K562 (cell line): ENCODE data around the gene FKBP8. TPM values are rescaled to one million over a fixed set of nuclear protein-coding genes. Genes with fewer than 3 reads are reported as not detected.
A peak's percentile ranks its signal among the peaks of the same experiment; 100 is the strongest.

Source experiments
- ATF1 ChIP-seq, 2 experiments: fragments of 450-650 bp in 1 of 2; IDR thresholded peaks; 2 replicates each; pipeline ENCODE4 v1.6.1; 2016; ENCODE audit warnings: missing compliant biosample characterization in 1 of 2, missing genetic modification characterization in 1 of 2
- CBFB ChIP-seq: sonication (generic); formaldehyde crosslinking; IDR thresholded peaks from 2 replicates; pipeline ENCODE4 v1.4.0; 2020; ENCODE audit warnings: mild to moderate bottlenecking, missing genetic modification reagents
- CBX1 ChIP-seq: sonication (generic); IDR thresholded peaks from 2 replicates; pipeline ENCODE4 v1.6.1; 2016; ENCODE audit warnings: antibody characterized with exemption, low read depth, mild to moderate bottlenecking
- EGR1 ChIP-seq: fragments of 450-650 bp; conservative IDR thresholded peaks from 2 replicates; pipeline ENCODE4 v1.6.1; 2017; ENCODE audit warnings: mild to moderate bottlenecking
- FOS ChIP-seq: IDR thresholded peaks from 3 replicates; pipeline ENCODE4 v1.6.1; 2011; ENCODE audit not compliant: insufficient read length; ENCODE audit errors: extremely low read depth
- GABPB1 ChIP-seq: sonication (generic); formaldehyde crosslinking; IDR thresholded peaks from 2 replicates; pipeline ENCODE4 v1.8.0; 2022; ENCODE audit warnings: mild to moderate bottlenecking, missing genetic modification reagents
- HDAC6 ChIP-seq: IDR thresholded peaks from 2 replicates; pipeline ENCODE4 v1.6.1; 2012; ENCODE audit warnings: low read depth, mild to moderate bottlenecking, control low read depth, inconsistent platforms, low read length, moderate library complexity
- ILK ChIP-seq: fragments of 450-650 bp; IDR thresholded peaks from 2 replicates; pipeline ENCODE4 v1.6.1; 2016; ENCODE audit warnings: missing genetic modification characterization, low read depth, mild to moderate bottlenecking, missing compliant biosample characterization, moderate library complexity, borderline replicate concordance
- MEF2D ChIP-seq: conservative IDR thresholded peaks from 2 replicates; pipeline ENCODE4 v1.6.1; 2016; ENCODE audit warnings: low read depth, missing genetic modification characterization, missing compliant biosample characterization
- MITF ChIP-seq: IDR thresholded peaks from 2 replicates; pipeline ENCODE4 v1.6.1; 2014; ENCODE audit warnings: antibody characterized with exemption
- MXI1 ChIP-seq: IDR thresholded peaks from 2 replicates; pipeline ENCODE4 v1.6.1; 2011; ENCODE audit warnings: low read depth, mild to moderate bottlenecking, improper control_type of control experiment, low read length
- MYNN ChIP-seq, 2 experiments: sonication (generic); formaldehyde crosslinking in 1 of 2; IDR thresholded peaks; 2 replicates each; pipeline versions ENCODE4 v1.5.0 to v1.6.1; 2016 to 2020; ENCODE audit warnings: antibody characterized with exemption in 1 of 2, missing genetic modification reagents in 1 of 2
- NFATC3 ChIP-seq: fragments of 450-650 bp; IDR thresholded peaks from 2 replicates; pipeline ENCODE4 v1.6.1; 2017; ENCODE audit warnings: mild to moderate bottlenecking
- NFXL1 ChIP-seq: fragments of 450-650 bp; formaldehyde crosslinking; IDR thresholded peaks from 2 replicates; pipeline ENCODE4 v1.4.0; 2021; ENCODE audit warnings: mild to moderate bottlenecking
- NR0B1 ChIP-seq: fragments of 450-650 bp; IDR thresholded peaks from one replicate; pipeline ENCODE4 v1.6.1; 2018; ENCODE audit warnings: mild to moderate bottlenecking, moderate library complexity; ENCODE audit not compliant: partially characterized antibody
- PHF21A ChIP-seq: fragments of 450-650 bp; IDR thresholded peaks from 2 replicates; pipeline ENCODE4 v1.6.1; 2017; ENCODE audit warnings: low read depth, borderline replicate concordance
- PREB ChIP-seq: sonication (generic); formaldehyde crosslinking; IDR thresholded peaks from 2 replicates; pipeline ENCODE4 v1.8.1; 2023; ENCODE audit warnings: mild to moderate bottlenecking, missing genetic modification reagents
- RBM15 ChIP-seq: fragments of 200-400 bp; formaldehyde crosslinking; IDR thresholded peaks from 2 replicates; pipeline ENCODE4 v1.6.1; 2018; ENCODE audit warnings: mild to moderate bottlenecking, low read length, moderate library complexity; ENCODE audit not compliant: insufficient read depth
- SMAD1 ChIP-seq: fragments of 150-350 bp; IDR thresholded peaks from 2 replicates; pipeline ENCODE4 v1.6.1; 2014; ENCODE audit warnings: low read length, low read depth; ENCODE audit not compliant: partially characterized antibody
- STAT5B ChIP-seq: fragments of 250-450 bp; sonication (Bioruptor Pico); IDR thresholded peaks from 2 replicates; pipeline ENCODE4 v1.8.0; 2021; ENCODE audit warnings: mild to moderate bottlenecking, inconsistent platforms
- SUPT5H ChIP-seq: fragments of 450-650 bp; IDR thresholded peaks from 2 replicates; pipeline ENCODE4 v1.6.1; 2016
- TARDBP ChIP-seq: fragments of 450-650 bp; IDR thresholded peaks from 2 replicates; pipeline ENCODE4 v1.6.1; 2016
- ZKSCAN8 ChIP-seq: fragments of 200-800 bp; sonication (Bioruptor generic); IDR thresholded peaks from 2 replicates; pipeline ENCODE4 v1.6.1; 2016; ENCODE audit warnings: missing genetic modification characterization, missing compliant biosample characterization
- ZNF224 ChIP-seq: sonication (generic); formaldehyde crosslinking; IDR thresholded peaks from 2 replicates; pipeline ENCODE4 v1.8.0; 2022; ENCODE audit warnings: mild to moderate bottlenecking, missing genetic modification reagents
- ZNF695 ChIP-seq: fragments of 450-650 bp; formaldehyde crosslinking; IDR thresholded peaks from 2 replicates; pipeline ENCODE4 v1.4.0; 2020; ENCODE audit warnings: mild to moderate bottlenecking, moderate library complexity
- ZNF75A ChIP-seq: fragments of 450-650 bp; formaldehyde crosslinking; IDR thresholded peaks from 2 replicates; pipeline ENCODE4 v1.4.0; 2020; ENCODE audit warnings: mild to moderate bottlenecking
- ZNF764 ChIP-seq: fragments of 250-450 bp; sonication (Bioruptor Pico); IDR thresholded peaks from 2 replicates; pipeline ENCODE4 v1.4.0; 2020; ENCODE audit warnings: low read depth, mild to moderate bottlenecking, moderate library complexity
- ZSCAN32 ChIP-seq: fragments of 450-650 bp; formaldehyde crosslinking; IDR thresholded peaks from 2 replicates; pipeline ENCODE4 v1.4.0; 2020; ENCODE audit warnings: mild to moderate bottlenecking, moderate library complexity
- polyA plus RNA-seq, 8 experiments: library from polyadenylated mRNA; depleted of rRNA in 4 of 8; stranded (reverse) in 5 of 8; unstranded in 3 of 8; fragments of >200 nt; fragmentation: Nextera tagmentation in 2 of 8; fragmentation: Illumina TruSeq in 1 of 8; extraction: Ambion mirVana in 2 of 8; extraction: Trizol in 1 of 8; gene quantifications; 2 replicates each; pipeline versions ENCODE4 v1.2.1 to v1.2.3, GENCODE V29; 2011 to 2014; ENCODE audit warnings: inconsistent platforms in 1 of 8, missing spikeins in 1 of 8
- total RNA-seq, 7 experiments: library from RNA; depleted of rRNA in 6 of 7; stranded (reverse); fragments of >200 nt in 6 of 7; fragmentation: Illumina TruSeq in 2 of 7; extraction: Trizol in 2 of 7; gene quantifications; 2 replicates each; pipeline versions ENCODE4 v1.2.1 to v1.2.3, GENCODE V29; 2011 to 2021; ENCODE audit warnings: low replicate concordance in 1 of 7

The FKBP8 gene
- total and polyA plus RNA-seq, 9 of the 15 experiments (the other 6 are each of a cell fraction or from before 2014, with no cell fraction given) = 0.46 to 236 (median 104) TPM

GRCh38 chr19:18543814-18544475, 572 bp upstream of the FKBP8 start (continued):
- TF ChIP-seq MYNN (IDR thresholded peaks at IDR 0.05) = peak; percentile 67
- no peak for TF ChIP-seq MYNN (CRISPR knock-in tag; IDR thresholded peaks at IDR 0.05)
- no peak for TF ChIP-seq ZSCAN32
- peak; percentile 37; the same call in 1 of the 2 replicates for TF ChIP-seq EGR1
- peak; percentile 75; the same call in 1 of the 2 replicates for TF ChIP-seq MXI1
- TF ChIP-seq NR0B1 = no peak
- no peak for TF ChIP-seq RBM15
- TF ChIP-seq ZKSCAN8 (CRISPR knock-in tag) = peak; percentile 100
- TF ChIP-seq NFATC3 = peak; percentile 79; the same call in 1 of the 2 replicates
- TF ChIP-seq HDAC6 = no peak
- TF ChIP-seq GABPB1 (CRISPR knock-in tag) = peak; percentile 44; the same call in 1 of the 2 replicates
- no peak for TF ChIP-seq NFXL1 (CRISPR knock-in tag)
- TF ChIP-seq ZNF764 (CRISPR knock-in tag) = no peak
- no peak for TF ChIP-seq CBX1
- TF ChIP-seq ATF1 (CRISPR knock-in tag; IDR thresholded peaks at IDR 0.05) = no peak
- peak; percentile 87 for TF ChIP-seq ATF1 (tag; IDR thresholded peaks at IDR 0.05)
- no peak for TF ChIP-seq ZNF695 (CRISPR knock-in tag)
- peak; percentile 41; the same call in 1 of the 2 replicates for TF ChIP-seq MITF
- TF ChIP-seq TARDBP = peak; percentile 88
- TF ChIP-seq ZNF75A (CRISPR knock-in tag) = no peak
- 0 out of 2 replicates have a peak, but pooled peaks have one; percentile 31 for TF ChIP-seq MEF2D (tag)
- TF ChIP-seq SUPT5H = peak; percentile 57; the same call in 1 of the 2 replicates
- TF ChIP-seq ZNF224 = no peak
- no peak for TF ChIP-seq ILK (tag)
- no peak for TF ChIP-seq CBFB (CRISPR knock-in tag)
- TF ChIP-seq STAT5B (CRISPR knock-in tag) = no peak
- peak; percentile 89; the same call in 1 of the 2 replicates for TF ChIP-seq PHF21A
- TF ChIP-seq FOS = no peak
- no peak for TF ChIP-seq PREB (CRISPR knock-in tag)
- peak; percentile 30 for TF ChIP-seq SMAD1
